ENCODE data around the gene SLC35F3. TPM values are rescaled to one million over a fixed set of nuclear protein-coding genes. Genes with fewer than 3 reads are reported as not detected.

The SLC35F3 gene
- total RNA-seq, 1 experiment from 2014 or later = not detected

DNA sequence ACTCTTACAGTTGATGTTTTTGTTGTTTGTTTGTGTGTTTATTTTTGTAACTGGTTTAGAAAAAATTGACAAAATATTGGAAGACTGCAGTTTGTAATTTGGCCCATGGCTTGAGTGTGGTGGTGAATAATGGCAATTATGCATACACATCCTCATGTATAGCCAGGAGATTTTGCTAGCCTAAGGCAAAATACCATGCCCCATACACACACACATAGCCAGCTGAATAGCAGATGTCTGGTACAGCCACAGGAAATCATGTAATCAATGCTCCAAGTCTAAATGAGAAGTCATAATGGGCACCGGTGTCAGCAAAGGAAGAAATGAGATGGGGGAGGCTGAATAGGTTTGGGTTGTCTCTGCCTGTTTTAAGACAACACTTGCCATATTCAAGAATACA is 333.6 kb downstream of the SLC35F3 start:
- H3K9me3 Mint-ChIP-seq (ENCODE audit: unreplicated experiment) = no peaks in the 10 kb centered on the region
- POLR2A ChIA-PET = no interaction called here
- no peak overlapping the region for H3K4me3 Mint-ChIP-seq (ENCODE audit: unreplicated experiment)
- H3K27ac Mint-ChIP-seq (ENCODE audit: unreplicated experiment) = no peak overlapping the region
- intact Hi-C loops (cut with micrococcal nuclease; ENCODE audit: unreplicated experiment) = no loop called here
- peaks cover 21% of the 10 kb centered on the region for H3K27me3 Mint-ChIP-seq (ENCODE audit: insufficient read depth, unreplicated experiment)
- no TSS peak for BruUV-seq (replicated peaks)
- Histone ChIP-seq H3K9me3 (no peaks in the 10 kb centered on the region), H3K36me3 (ENCODE audit: control insufficient read depth, insufficient read depth, low read length) (no peaks in the 10 kb centered on the region), H3K4me1 (no peaks in the 10 kb centered on the region), H3K27me3 (replicated peaks; ENCODE audit: control insufficient read depth, insufficient read depth, low read length) (no peaks in the 10 kb centered on the region), H3K4me3 (ENCODE audit: low read depth, low read length) (no peak overlapping the region)
- no peak for DNase-seq
- CTCF ChIA-PET = no interaction called here
- TF ChIP-seq, protein P1, sequence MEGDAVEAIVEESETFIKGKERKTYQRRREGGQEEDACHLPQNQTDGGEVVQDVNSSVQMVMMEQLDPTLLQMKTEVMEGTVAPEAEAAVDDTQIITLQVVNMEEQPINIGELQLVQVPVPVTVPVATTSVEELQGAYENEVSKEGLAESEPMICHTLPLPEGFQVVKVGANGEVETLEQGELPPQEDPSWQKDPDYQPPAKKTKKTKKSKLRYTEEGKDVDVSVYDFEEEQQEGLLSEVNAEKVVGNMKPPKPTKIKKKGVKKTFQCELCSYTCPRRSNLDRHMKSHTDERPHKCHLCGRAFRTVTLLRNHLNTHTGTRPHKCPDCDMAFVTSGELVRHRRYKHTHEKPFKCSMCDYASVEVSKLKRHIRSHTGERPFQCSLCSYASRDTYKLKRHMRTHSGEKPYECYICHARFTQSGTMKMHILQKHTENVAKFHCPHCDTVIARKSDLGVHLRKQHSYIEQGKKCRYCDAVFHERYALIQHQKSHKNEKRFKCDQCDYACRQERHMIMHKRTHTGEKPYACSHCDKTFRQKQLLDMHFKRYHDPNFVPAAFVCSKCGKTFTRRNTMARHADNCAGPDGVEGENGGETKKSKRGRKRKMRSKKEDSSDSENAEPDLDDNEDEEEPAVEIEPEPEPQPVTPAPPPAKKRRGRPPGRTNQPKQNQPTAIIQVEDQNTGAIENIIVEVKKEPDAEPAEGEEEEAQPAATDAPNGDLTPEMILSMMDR (IDR thresholded peaks at IDR 0.05; ENCODE audit: insufficient read depth in 1 of 2, low read depth in 1 of 2, low read length in 1 of 2, severe bottlenecking in 1 of 2, unreplicated experiment in 1 of 2) = no peak
- no peaks in the 10 kb centered on the region for H3K36me3 Mint-ChIP-seq (ENCODE audit: insufficient read depth, unreplicated experiment)
- H3K4me1 Mint-ChIP-seq (ENCODE audit: low read depth, unreplicated experiment) = no peaks in the 10 kb centered on the region

DNA sequence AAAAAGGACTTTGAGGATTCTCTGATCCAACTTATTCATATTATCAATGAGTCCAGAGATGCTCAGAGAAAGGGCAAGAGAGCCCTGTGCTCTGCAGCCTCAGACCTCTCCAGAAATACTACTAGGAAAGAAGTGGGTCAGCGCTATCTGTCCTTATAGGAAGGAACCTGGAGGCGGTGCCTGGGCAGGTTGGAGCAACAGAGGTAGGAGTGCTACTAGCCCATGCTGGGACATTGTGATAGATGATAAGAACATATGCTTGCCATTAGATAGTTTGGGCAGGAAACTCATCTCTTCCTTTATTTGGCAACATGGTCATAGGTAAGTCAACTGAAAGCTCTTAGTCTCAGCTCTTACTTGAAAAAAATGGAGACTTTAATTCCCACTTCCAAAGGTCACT is 335.0 kb downstream of the SLC35F3 start:
- Mint-ChIP-seq H3K27ac (ENCODE audit: unreplicated experiment) (no peak overlapping the region), H3K4me3 (ENCODE audit: unreplicated experiment) (no peak overlapping the region), H3K27me3 (ENCODE audit: insufficient read depth, unreplicated experiment) (peaks cover 17% of the 10 kb centered on the region), H3K9me3 (ENCODE audit: unreplicated experiment) (no peaks in the 10 kb centered on the region), H3K4me1 (ENCODE audit: low read depth, unreplicated experiment) (no peaks in the 10 kb centered on the region), H3K36me3 (ENCODE audit: insufficient read depth, unreplicated experiment) (no peaks in the 10 kb centered on the region)
- Histone ChIP-seq H3K36me3 (ENCODE audit: control insufficient read depth, insufficient read depth, low read length) (no peaks in the 10 kb centered on the region), H3K4me3 (ENCODE audit: low read depth, low read length) (no peak overlapping the region), H3K9me3 (no peaks in the 10 kb centered on the region), H3K27me3 (replicated peaks; ENCODE audit: control insufficient read depth, insufficient read depth, low read length) (no peaks in the 10 kb centered on the region), H3K4me1 (no peaks in the 10 kb centered on the region)
- DNase-seq = no peak
- CTCF ChIA-PET = no interaction called here
- intact Hi-C loops (cut with micrococcal nuclease; ENCODE audit: unreplicated experiment) = no loop called here
- BruUV-seq (replicated peaks) = no TSS peak
- POLR2A ChIA-PET = no interaction called here
- TF ChIP-seq, protein P1 (IDR thresholded peaks at IDR 0.05; ENCODE audit: insufficient read depth in 1 of 2, low read depth in 1 of 2, low read length in 1 of 2, severe bottlenecking in 1 of 2, unreplicated experiment in 1 of 2) = no peak

DNA sequence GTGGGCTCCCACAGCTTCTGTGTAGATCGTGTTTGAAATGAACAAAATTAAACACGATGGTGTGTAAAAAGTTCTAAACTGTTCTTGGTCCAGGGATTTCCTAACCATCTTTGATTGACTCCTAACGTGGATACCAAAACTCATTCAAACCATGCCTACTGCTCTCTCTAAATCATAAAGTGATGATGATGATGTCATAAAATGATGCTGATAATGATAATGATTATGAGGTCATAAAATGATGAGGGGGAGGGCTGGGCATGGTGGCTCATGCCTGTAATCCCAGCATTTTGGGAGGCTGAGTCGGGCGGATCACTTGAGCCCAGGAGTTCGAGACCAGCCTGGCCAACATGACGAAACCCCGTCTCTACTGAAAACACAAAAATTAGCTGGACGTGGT is 335.5 kb downstream of the SLC35F3 start:
- Mint-ChIP-seq H3K27ac (ENCODE audit: unreplicated experiment) (no peak overlapping the region), H3K36me3 (ENCODE audit: insufficient read depth, unreplicated experiment) (no peaks in the 10 kb centered on the region), H3K27me3 (ENCODE audit: insufficient read depth, unreplicated experiment) (peaks cover 18% of the 10 kb centered on the region), H3K4me1 (ENCODE audit: low read depth, unreplicated experiment) (no peaks in the 10 kb centered on the region), H3K9me3 (ENCODE audit: unreplicated experiment) (no peaks in the 10 kb centered on the region), H3K4me3 (ENCODE audit: unreplicated experiment) (no peak overlapping the region)
- no peak for DNase-seq
- Histone ChIP-seq H3K27me3 (replicated peaks; ENCODE audit: control insufficient read depth, insufficient read depth, low read length) (no peaks in the 10 kb centered on the region), H3K4me1 (no peaks in the 10 kb centered on the region), H3K9me3 (no peaks in the 10 kb centered on the region), H3K36me3 (ENCODE audit: control insufficient read depth, insufficient read depth, low read length) (no peaks in the 10 kb centered on the region), H3K4me3 (ENCODE audit: low read depth, low read length) (no peak overlapping the region)
- ChIA-PET POLR2A (no interaction called here), CTCF (no interaction called here)
- intact Hi-C loops (cut with micrococcal nuclease; ENCODE audit: unreplicated experiment) = no loop called here
- no TSS peak for BruUV-seq (replicated peaks)
- TF ChIP-seq, protein P1 (IDR thresholded peaks at IDR 0.05; ENCODE audit: insufficient read depth in 1 of 2, low read depth in 1 of 2, low read length in 1 of 2, severe bottlenecking in 1 of 2, unreplicated experiment in 1 of 2) = no peak
